ENCODE data around the gene CACNA2D1. TPM values are rescaled to one million over a fixed set of nuclear protein-coding genes. Genes with fewer than 3 reads are reported as not detected.

Gene CACNA2D1
- total RNA-seq, 1 experiment from 2014 or later = 9.8 TPM

- in situ Hi-C loops (cut with HindIII; ENCODE audit: low pct_unique_long_range_greater_than_20kb, low sequenced_read_pairs) (no loop called here), intact Hi-C loops (cut with micrococcal nuclease; ENCODE audit: unreplicated experiment) (no loop called here)
- no peak for ATAC-seq
- Histone ChIP-seq H3K4me1 (ENCODE audit: control insufficient read depth, insufficient read depth, low read length) (no peaks in the 10 kb centered on the region), H3K36me3 (ENCODE audit: control insufficient read depth, insufficient read depth, low read length) (no peaks in the 10 kb centered on the region; the same call in 1 of the 2 replicates), H3K4me3 (ENCODE audit: low read depth in 2 of 2, low read length in 2 of 2) (no peak overlapping the region), H3K27me3 (ENCODE audit: control insufficient read depth, insufficient read depth, low read length) (no peaks in the 10 kb centered on the region), H3K9me3 (ENCODE audit: control insufficient read depth, insufficient read depth, low read depth, low read length) (no peaks in the 10 kb centered on the region), H3K27ac (ENCODE audit: low read length) (no peak overlapping the region)
- CTCF ChIA-PET = no interaction called here
- DNase-seq (ENCODE audit: low read depth, low spot score) = no peak
- BruUV-seq (replicated peaks) = no TSS peak
- POLR2A ChIA-PET = no interaction called here
- TF ChIP-seq REST (IDR thresholded peaks at IDR 0.05; ENCODE audit: insufficient read depth in 1 of 2, low read depth in 2 of 2, low read length in 1 of 2) = no peak
- no peak for TF ChIP-seq POLR2AphosphoS5 (IDR thresholded peaks at IDR 0.05; ENCODE audit: low read depth, low read length)
- no peak for TF ChIP-seq SIN3A (IDR thresholded peaks at IDR 0.05; ENCODE audit: borderline replicate concordance, insufficient read depth, low read depth, low read length)
- TF ChIP-seq CTCF (IDR thresholded peaks at IDR 0.05) = no peak
- TF ChIP-seq TCF7L2 (IDR thresholded peaks at IDR 0.05; ENCODE audit: low read depth, low read length) = no peak
These were observed 337.4 kb downstream of the CACNA2D1 start for GRCh38 chr7:82106201-82106600.

- no peaks in the 10 kb centered on the region for H3K27me3 ChIP-seq (ENCODE audit: control insufficient read depth, insufficient read depth, low read length)
- TF ChIP-seq REST (IDR thresholded peaks at IDR 0.05; ENCODE audit: insufficient read depth in 1 of 2, low read depth in 2 of 2, low read length in 1 of 2) = no peak
- TF ChIP-seq POLR2AphosphoS5 (IDR thresholded peaks at IDR 0.05; ENCODE audit: low read depth, low read length) = no peak
- TF ChIP-seq CTCF (IDR thresholded peaks at IDR 0.05) = no peak
- no peak for TF ChIP-seq SIN3A (IDR thresholded peaks at IDR 0.05; ENCODE audit: borderline replicate concordance, insufficient read depth, low read depth, low read length)
- TF ChIP-seq TCF7L2 (IDR thresholded peaks at IDR 0.05; ENCODE audit: low read depth, low read length) = no peak
- intact Hi-C loops (cut with micrococcal nuclease; ENCODE audit: unreplicated experiment) = no loop called here
- no peaks in the 10 kb centered on the region for H3K9me3 ChIP-seq (ENCODE audit: control insufficient read depth, insufficient read depth, low read depth, low read length)
- ChIA-PET POLR2A (no interaction called here), CTCF (no interaction called here)
- in situ Hi-C loops (cut with HindIII; ENCODE audit: low pct_unique_long_range_greater_than_20kb, low sequenced_read_pairs) = no loop called here
- H3K36me3 ChIP-seq (ENCODE audit: control insufficient read depth, insufficient read depth, low read length) = no peaks in the 10 kb centered on the region; the same call in 1 of the 2 replicates
- ATAC-seq (peak; percentile 78; the same call in 1 of the 2 replicates), DNase-seq (ENCODE audit: low read depth, low spot score) (peak; percentile 42)
- no peak overlapping the region for H3K27ac ChIP-seq (ENCODE audit: low read length)
- no TSS peak for BruUV-seq (replicated peaks)
- no peaks in the 10 kb centered on the region for H3K4me1 ChIP-seq (ENCODE audit: control insufficient read depth, insufficient read depth, low read length)
- H3K4me3 ChIP-seq (ENCODE audit: low read depth in 2 of 2, low read length in 2 of 2) = no peak overlapping the region
These were observed 338.1 kb downstream of the CACNA2D1 start for GRCh38 chr7:82105463-82105862.
